SK-N-SH treated with all-trans-retinoic acid at 6 μM for 48 hours (cell line): Measurements from ENCODE around the gene PLCB1.

Source experiments
- ATAC-seq: fragments of 200-7000 bp; cut with Tn5 transposase; 3 replicates; pipeline ENCODE4 v1.9.1; 2020; ENCODE audit warnings: mild to moderate bottlenecking, moderate library complexity
- ARNTL ChIP-seq: fragments of 450-650 bp; formaldehyde crosslinking; IDR thresholded peaks from 2 replicates; pipeline ENCODE4 v1.5.0; 2020; ENCODE audit warnings: low read depth, mild to moderate bottlenecking, moderate library complexity, borderline replicate concordance
- BACH2 ChIP-seq: fragments of 250-450 bp; sonication (Bioruptor Pico); IDR thresholded peaks from 2 replicates; pipeline ENCODE4 v1.9.0; 2021; ENCODE audit warnings: mild to moderate bottlenecking, borderline replicate concordance
- CSDC2 ChIP-seq: fragments of 250-450 bp; sonication (Bioruptor Pico); IDR thresholded peaks from 2 replicates; pipeline ENCODE4 v1.5.0; 2020; ENCODE audit warnings: mild to moderate bottlenecking, moderate library complexity
- ESRRG ChIP-seq: fragments of 250-450 bp; sonication (Bioruptor Pico); IDR thresholded peaks from 2 replicates; pipeline ENCODE4 v1.6.1; 2021; ENCODE audit warnings: mild to moderate bottlenecking
- ISL1 ChIP-seq: fragments of 250-450 bp; sonication (Bioruptor Pico); IDR thresholded peaks from 2 replicates; pipeline ENCODE4 v2.1.2; 2022; ENCODE audit warnings: mild to moderate bottlenecking, moderate library complexity
- OSR1 ChIP-seq: fragments of 250-450 bp; sonication (Bioruptor Pico); IDR thresholded peaks from 2 replicates; pipeline ENCODE4 v1.8.0; 2022; ENCODE audit warnings: moderate library complexity, mild to moderate bottlenecking, inconsistent platforms
- POU6F1 ChIP-seq: fragments of 250-450 bp; sonication (Bioruptor Pico); IDR thresholded peaks from 2 replicates; pipeline ENCODE4 v1.8.0; 2021; ENCODE audit warnings: low read depth, mild to moderate bottlenecking, moderate library complexity, borderline replicate concordance
- PPARA ChIP-seq: fragments of 250-450 bp; sonication (Bioruptor Pico); IDR thresholded peaks from 2 replicates; pipeline ENCODE4 v1.5.0; 2020; ENCODE audit warnings: mild to moderate bottlenecking, borderline replicate concordance
- RARB ChIP-seq: fragments of 250-450 bp; sonication (Bioruptor Pico); IDR thresholded peaks from 2 replicates; pipeline ENCODE4 v1.8.0; 2021; ENCODE audit warnings: mild to moderate bottlenecking, moderate library complexity
- SNAI2 ChIP-seq: fragments of 250-450 bp; sonication (Bioruptor Pico); IDR thresholded peaks from 2 replicates; pipeline ENCODE4 v1.5.0; 2020; ENCODE audit warnings: mild to moderate bottlenecking, moderate library complexity
- TCF4 ChIP-seq: fragments of 250-450 bp; sonication (Bioruptor Pico); IDR thresholded peaks from 2 replicates; pipeline ENCODE4 v1.8.0; 2021; ENCODE audit warnings: mild to moderate bottlenecking, moderate library complexity, borderline replicate concordance
- TOX ChIP-seq: fragments of 250-450 bp; sonication (Bioruptor Pico); IDR thresholded peaks from 2 replicates; pipeline ENCODE4 v1.8.0; 2021; ENCODE audit warnings: mild to moderate bottlenecking, moderate library complexity, borderline replicate concordance
- ZC3H10 ChIP-seq: fragments of 250-450 bp; sonication (Bioruptor Pico); IDR thresholded peaks from 2 replicates; pipeline ENCODE4 v1.5.1; 2021; ENCODE audit warnings: mild to moderate bottlenecking, moderate library complexity
- ZFP3 ChIP-seq: fragments of 250-450 bp; sonication (Bioruptor Pico); IDR thresholded peaks from 2 replicates; pipeline ENCODE4 v1.5.0; 2020; ENCODE audit warnings: mild to moderate bottlenecking, moderate library complexity
- ZFP30 ChIP-seq: fragments of 450-650 bp; formaldehyde crosslinking; IDR thresholded peaks from 2 replicates; pipeline ENCODE4 v1.5.0; 2022; ENCODE audit warnings: mild to moderate bottlenecking, moderate library complexity
- ZNF565 ChIP-seq: fragments of 450-650 bp; formaldehyde crosslinking; conservative IDR thresholded peaks from 2 replicates; pipeline ENCODE4 v1.5.0; 2020; ENCODE audit warnings: low read depth, mild to moderate bottlenecking, moderate library complexity
- ZNF8 ChIP-seq: fragments of 450-650 bp; formaldehyde crosslinking; IDR thresholded peaks from 2 replicates; pipeline ENCODE4 v1.5.0; 2020; ENCODE audit warnings: mild to moderate bottlenecking, moderate library complexity
- TF ChIP-seq, protein P1 (sequence below): fragments of 250-450 bp; sonication (Bioruptor Pico); IDR thresholded peaks from 2 replicates; pipeline ENCODE4 v1.5.1; 2020; ENCODE audit warnings: low read depth, mild to moderate bottlenecking, moderate library complexity
- TF ChIP-seq, protein P2 (sequence below): fragments of 250-450 bp; sonication (Bioruptor Pico); IDR thresholded peaks from 2 replicates; pipeline ENCODE4 v1.5.0; 2020; ENCODE audit warnings: mild to moderate bottlenecking, moderate library complexity
- TF ChIP-seq, protein P3 (sequence below): fragments of 250-450 bp; sonication (Bioruptor Pico); IDR thresholded peaks from 2 replicates; pipeline ENCODE4 v1.8.0; 2020; ENCODE audit warnings: mild to moderate bottlenecking, moderate library complexity, borderline replicate concordance
- TF ChIP-seq, protein P4 (sequence below): fragments of 250-450 bp; sonication (Bioruptor Pico); IDR thresholded peaks from 2 replicates; pipeline ENCODE4 v1.5.1; 2021; ENCODE audit warnings: mild to moderate bottlenecking, moderate library complexity

PLCB1 gene

DNA sequence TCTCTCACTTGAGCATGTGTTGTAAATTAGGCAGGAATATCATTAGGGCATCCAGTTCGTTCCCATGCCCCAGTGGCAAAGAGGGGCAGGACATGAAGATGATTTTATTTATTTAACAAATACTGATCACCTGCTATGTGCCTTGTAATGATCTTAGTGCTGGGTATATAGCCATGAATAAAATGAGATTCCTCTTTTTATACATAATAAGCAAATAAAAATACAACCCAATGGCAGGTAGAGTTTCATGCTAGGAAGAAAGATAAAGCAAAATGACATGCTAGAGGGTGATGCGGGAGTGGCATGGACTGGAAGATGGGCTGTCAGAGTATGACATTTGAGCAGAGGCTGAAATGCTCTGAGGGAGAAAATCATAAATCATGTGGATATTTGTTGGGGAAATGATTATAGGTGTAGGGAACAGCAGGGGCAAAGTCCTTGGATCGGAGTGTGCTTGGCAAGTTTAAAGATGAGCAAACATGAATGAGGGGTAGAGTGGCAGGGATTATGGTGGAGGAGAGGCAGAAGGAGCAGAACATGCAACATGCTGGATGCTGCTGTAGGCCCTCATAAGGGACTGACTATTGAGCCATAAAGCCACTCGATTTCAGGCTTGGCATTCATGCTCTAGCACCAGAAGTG is 342.1 kb downstream of the PLCB1 start:
- no peak for ATAC-seq
- TF ChIP-seq SNAI2 (CRISPR knock-in tag) (no peak), TOX (CRISPR knock-in tag) (no peak), ZNF8 (CRISPR knock-in tag) (no peak), TCF4 (no peak), ISL1 (CRISPR knock-in tag) (no peak), ZNF565 (CRISPR knock-in tag) (no peak), PPARA (CRISPR knock-in tag) (no peak), OSR1 (CRISPR knock-in tag) (no peak), ZC3H10 (CRISPR knock-in tag) (no peak), ZFP3 (no peak), RARB (CRISPR knock-in tag) (no peak)
- TF ChIP-seq, protein P1, sequence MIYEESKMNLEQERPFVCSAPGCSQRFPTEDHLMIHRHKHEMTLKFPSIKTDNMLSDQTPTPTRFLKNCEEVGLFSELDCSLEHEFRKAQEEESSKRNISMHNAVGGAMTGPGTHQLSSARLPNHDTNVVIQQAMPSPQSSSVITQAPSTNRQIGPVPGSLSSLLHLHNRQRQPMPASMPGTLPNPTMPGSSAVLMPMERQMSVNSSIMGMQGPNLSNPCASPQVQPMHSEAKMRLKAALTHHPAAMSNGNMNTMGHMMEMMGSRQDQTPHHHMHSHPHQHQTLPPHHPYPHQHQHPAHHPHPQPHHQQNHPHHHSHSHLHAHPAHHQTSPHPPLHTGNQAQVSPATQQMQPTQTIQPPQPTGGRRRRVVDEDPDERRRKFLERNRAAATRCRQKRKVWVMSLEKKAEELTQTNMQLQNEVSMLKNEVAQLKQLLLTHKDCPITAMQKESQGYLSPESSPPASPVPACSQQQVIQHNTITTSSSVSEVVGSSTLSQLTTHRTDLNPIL (CRISPR knock-in tag) = no peak
- TF ChIP-seq, protein P2, sequence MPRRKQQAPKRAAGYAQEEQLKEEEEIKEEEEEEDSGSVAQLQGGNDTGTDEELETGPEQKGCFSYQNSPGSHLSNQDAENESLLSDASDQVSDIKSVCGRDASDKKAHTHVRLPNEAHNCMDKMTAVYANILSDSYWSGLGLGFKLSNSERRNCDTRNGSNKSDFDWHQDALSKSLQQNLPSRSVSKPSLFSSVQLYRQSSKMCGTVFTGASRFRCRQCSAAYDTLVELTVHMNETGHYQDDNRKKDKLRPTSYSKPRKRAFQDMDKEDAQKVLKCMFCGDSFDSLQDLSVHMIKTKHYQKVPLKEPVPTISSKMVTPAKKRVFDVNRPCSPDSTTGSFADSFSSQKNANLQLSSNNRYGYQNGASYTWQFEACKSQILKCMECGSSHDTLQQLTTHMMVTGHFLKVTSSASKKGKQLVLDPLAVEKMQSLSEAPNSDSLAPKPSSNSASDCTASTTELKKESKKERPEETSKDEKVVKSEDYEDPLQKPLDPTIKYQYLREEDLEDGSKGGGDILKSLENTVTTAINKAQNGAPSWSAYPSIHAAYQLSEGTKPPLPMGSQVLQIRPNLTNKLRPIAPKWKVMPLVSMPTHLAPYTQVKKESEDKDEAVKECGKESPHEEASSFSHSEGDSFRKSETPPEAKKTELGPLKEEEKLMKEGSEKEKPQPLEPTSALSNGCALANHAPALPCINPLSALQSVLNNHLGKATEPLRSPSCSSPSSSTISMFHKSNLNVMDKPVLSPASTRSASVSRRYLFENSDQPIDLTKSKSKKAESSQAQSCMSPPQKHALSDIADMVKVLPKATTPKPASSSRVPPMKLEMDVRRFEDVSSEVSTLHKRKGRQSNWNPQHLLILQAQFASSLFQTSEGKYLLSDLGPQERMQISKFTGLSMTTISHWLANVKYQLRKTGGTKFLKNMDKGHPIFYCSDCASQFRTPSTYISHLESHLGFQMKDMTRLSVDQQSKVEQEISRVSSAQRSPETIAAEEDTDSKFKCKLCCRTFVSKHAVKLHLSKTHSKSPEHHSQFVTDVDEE = no peak
- TF ChIP-seq, protein P3, sequence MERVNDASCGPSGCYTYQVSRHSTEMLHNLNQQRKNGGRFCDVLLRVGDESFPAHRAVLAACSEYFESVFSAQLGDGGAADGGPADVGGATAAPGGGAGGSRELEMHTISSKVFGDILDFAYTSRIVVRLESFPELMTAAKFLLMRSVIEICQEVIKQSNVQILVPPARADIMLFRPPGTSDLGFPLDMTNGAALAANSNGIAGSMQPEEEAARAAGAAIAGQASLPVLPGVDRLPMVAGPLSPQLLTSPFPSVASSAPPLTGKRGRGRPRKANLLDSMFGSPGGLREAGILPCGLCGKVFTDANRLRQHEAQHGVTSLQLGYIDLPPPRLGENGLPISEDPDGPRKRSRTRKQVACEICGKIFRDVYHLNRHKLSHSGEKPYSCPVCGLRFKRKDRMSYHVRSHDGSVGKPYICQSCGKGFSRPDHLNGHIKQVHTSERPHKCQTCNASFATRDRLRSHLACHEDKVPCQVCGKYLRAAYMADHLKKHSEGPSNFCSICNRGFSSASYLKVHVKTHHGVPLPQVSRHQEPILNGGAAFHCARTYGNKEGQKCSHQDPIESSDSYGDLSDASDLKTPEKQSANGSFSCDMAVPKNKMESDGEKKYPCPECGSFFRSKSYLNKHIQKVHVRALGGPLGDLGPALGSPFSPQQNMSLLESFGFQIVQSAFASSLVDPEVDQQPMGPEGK = no peak

GRCh38 chr20:8476021-8476420 is 344.0 kb downstream of the PLCB1 start:
- TF ChIP-seq ESRRG (CRISPR knock-in tag) = no peak
- no peak for TF ChIP-seq ZFP3
- TF ChIP-seq OSR1 (CRISPR knock-in tag) = no peak
- TF ChIP-seq ZNF8 (CRISPR knock-in tag) = no peak
- no peak for TF ChIP-seq ZNF565 (CRISPR knock-in tag)
- TF ChIP-seq PPARA (CRISPR knock-in tag) = no peak
- TF ChIP-seq RARB (CRISPR knock-in tag) = no peak
- no peak for TF ChIP-seq ISL1 (CRISPR knock-in tag)
- no peak for TF ChIP-seq ZFP30
- TF ChIP-seq TOX (CRISPR knock-in tag) = no peak
- TF ChIP-seq, protein P3 = no peak
- no peak for TF ChIP-seq CSDC2 (CRISPR knock-in tag)
- TF ChIP-seq, protein P4, sequence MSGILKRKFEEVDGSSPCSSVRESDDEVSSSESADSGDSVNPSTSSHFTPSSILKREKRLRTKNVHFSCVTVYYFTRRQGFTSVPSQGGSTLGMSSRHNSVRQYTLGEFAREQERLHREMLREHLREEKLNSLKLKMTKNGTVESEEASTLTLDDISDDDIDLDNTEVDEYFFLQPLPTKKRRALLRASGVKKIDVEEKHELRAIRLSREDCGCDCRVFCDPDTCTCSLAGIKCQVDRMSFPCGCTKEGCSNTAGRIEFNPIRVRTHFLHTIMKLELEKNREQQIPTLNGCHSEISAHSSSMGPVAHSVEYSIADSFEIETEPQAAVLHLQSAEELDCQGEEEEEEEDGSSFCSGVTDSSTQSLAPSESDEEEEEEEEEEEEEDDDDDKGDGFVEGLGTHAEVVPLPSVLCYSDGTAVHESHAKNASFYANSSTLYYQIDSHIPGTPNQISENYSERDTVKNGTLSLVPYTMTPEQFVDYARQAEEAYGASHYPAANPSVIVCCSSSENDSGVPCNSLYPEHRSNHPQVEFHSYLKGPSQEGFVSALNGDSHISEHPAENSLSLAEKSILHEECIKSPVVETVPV (CRISPR knock-in tag) = no peak
- no peak for TF ChIP-seq ARNTL
- TF ChIP-seq TCF4 = no peak
- ATAC-seq = no peak

DNA sequence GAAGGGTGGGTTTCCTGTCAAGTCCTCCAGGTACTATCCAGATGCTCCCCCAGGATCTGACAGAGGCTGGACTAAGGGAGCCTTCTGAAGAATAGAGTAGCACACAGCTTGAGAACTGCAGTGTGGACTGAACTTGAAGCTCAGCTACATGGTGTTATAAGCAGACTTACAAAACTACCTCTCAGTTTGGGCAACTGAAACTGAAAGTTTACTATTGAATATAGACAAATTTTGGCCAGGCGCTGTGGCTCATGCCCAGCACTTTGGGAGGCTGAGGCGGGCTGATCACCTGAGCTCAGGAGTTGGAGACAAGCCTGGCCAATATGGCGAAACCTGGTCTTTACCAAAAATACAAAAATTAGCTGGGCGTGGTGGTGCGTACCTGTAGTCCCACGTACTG is 348.5 kb downstream of the PLCB1 start:
- TF ChIP-seq ISL1 (CRISPR knock-in tag) (no peak), BACH2 (CRISPR knock-in tag) (no peak), POU6F1 (CRISPR knock-in tag) (no peak), OSR1 (CRISPR knock-in tag) (no peak), ESRRG (CRISPR knock-in tag) (no peak)
- TF ChIP-seq, protein P2 = no peak
- TF ChIP-seq, protein P4 (CRISPR knock-in tag) = no peak
- ATAC-seq = no peak
